HEK293 (cell line): ENCODE results near the gene GHRHR.

Experiments
- CTCF ChIA-PET: fragments of 350-600 bp; formaldehyde crosslinking; extraction: SDS; loops from one replicate; lab custom pipeline; 2021; ENCODE audit warnings: antibody characterized with exemption; lab: Yijun Ruan, JAX
- POLR2A ChIA-PET: fragments of 300-600 bp; formaldehyde crosslinking; extraction: SDS; loops from one replicate; lab custom pipeline; 2020; ENCODE audit warnings: antibody characterized with exemption, inconsistent platforms; lab: Yijun Ruan, JAX
- H3K27ac ChIP-seq: fragments of 200-500 bp; sonication (Bioruptor generic); 2 replicates; pipeline ENCODE4 v1.5.1; 2014; ENCODE audit warnings: low read depth, low read length, control low read depth, inconsistent platforms; ENCODE audit errors: extremely low read depth
- H3K36me3 ChIP-seq, 2 experiments: fragments of 200-500 bp in 1 of 2; sonication (Bioruptor generic) in 1 of 2; 1 replicate in 1 of 2; 2 replicates in 1 of 2; pipeline ENCODE4 v1.5.1; 2014 to 2017; ENCODE audit warnings: inconsistent platforms in 2 of 2, low read length in 2 of 2; ENCODE audit not compliant: control insufficient read depth in 2 of 2, insufficient read depth in 1 of 2
- H3K4me1 ChIP-seq: fragments of 200-500 bp; sonication (Bioruptor generic); 2 replicates; pipeline ENCODE4 v1.5.1; 2014; ENCODE audit warnings: mild to moderate bottlenecking, low read length, inconsistent platforms; ENCODE audit not compliant: control insufficient read depth, insufficient read depth
- H3K4me3 ChIP-seq: 2 replicates; pipeline ENCODE4 v1.5.1; 2011; ENCODE audit warnings: low read depth, mild to moderate bottlenecking, control low read depth, low read length, moderate library complexity
- H3K9me3 ChIP-seq: fragments of 200-500 bp; sonication (Bioruptor generic); 2 replicates; pipeline ENCODE4 v1.5.1; 2014; ENCODE audit warnings: low read depth, low read length, inconsistent platforms; ENCODE audit not compliant: control insufficient read depth, insufficient read depth
- BCL11A ChIP-seq: fragments of 450-650 bp; formaldehyde crosslinking; IDR thresholded peaks from 2 replicates; pipeline ENCODE4 v1.5.1; 2016; ENCODE audit warnings: low read depth, missing biosample characterization, missing genetic modification characterization
- BCL11B ChIP-seq: fragments of 450-650 bp; formaldehyde crosslinking; IDR thresholded peaks from 2 replicates; pipeline ENCODE4 v1.5.1; 2016; ENCODE audit warnings: low read depth, missing biosample characterization, missing genetic modification characterization
- GLIS1 ChIP-seq: fragments of 450-650 bp; formaldehyde crosslinking; IDR thresholded peaks from 2 replicates; pipeline ENCODE4 v1.5.1; 2016; ENCODE audit warnings: missing biosample characterization, missing genetic modification characterization
- HIC1 ChIP-seq: fragments of 450-650 bp; formaldehyde crosslinking; IDR thresholded peaks from 2 replicates; pipeline ENCODE4 v1.5.1; 2016; ENCODE audit warnings: missing biosample characterization, missing genetic modification characterization
- PRDM4 ChIP-seq: fragments of 450-650 bp; formaldehyde crosslinking; IDR thresholded peaks from 2 replicates; pipeline ENCODE4 v1.5.1; 2017; ENCODE audit warnings: missing biosample characterization, missing genetic modification characterization
- SCRT2 ChIP-seq: fragments of 450-650 bp; formaldehyde crosslinking; IDR thresholded peaks from 2 replicates; pipeline ENCODE4 v1.5.1; 2016; ENCODE audit warnings: missing biosample characterization, missing genetic modification characterization
- YY1 ChIP-seq: fragments of 450-650 bp; formaldehyde crosslinking; IDR thresholded peaks from 2 replicates; pipeline ENCODE4 v1.5.1; 2018; ENCODE audit warnings: missing biosample characterization, missing genetic modification characterization
- ZBTB1 ChIP-seq: fragments of 450-650 bp; formaldehyde crosslinking; IDR thresholded peaks from 2 replicates; pipeline ENCODE4 v1.5.1; 2016; ENCODE audit warnings: missing biosample characterization, missing genetic modification characterization
- ZNF138 ChIP-seq: fragments of 450-650 bp; formaldehyde crosslinking; IDR thresholded peaks from 2 replicates; pipeline ENCODE4 v1.5.1; 2016; ENCODE audit warnings: missing biosample characterization, missing genetic modification characterization, borderline replicate concordance
- ZNF140 ChIP-seq: fragments of 450-650 bp; formaldehyde crosslinking; IDR thresholded peaks from 2 replicates; pipeline ENCODE4 v1.5.1; 2016; ENCODE audit warnings: missing biosample characterization, missing genetic modification characterization
- ZNF169 ChIP-seq: fragments of 450-650 bp; formaldehyde crosslinking; IDR thresholded peaks from 2 replicates; pipeline ENCODE4 v1.5.1; 2016; ENCODE audit warnings: missing biosample characterization, missing genetic modification characterization
- ZNF184 ChIP-seq: fragments of 450-650 bp; IDR thresholded peaks from 2 replicates; pipeline ENCODE4 v1.5.1; 2018; ENCODE audit warnings: missing biosample characterization, mild to moderate bottlenecking, missing genetic modification characterization
- ZNF211 ChIP-seq: fragments of 450-650 bp; formaldehyde crosslinking; IDR thresholded peaks from 2 replicates; pipeline ENCODE4 v1.5.1; 2016; ENCODE audit warnings: low read depth, missing biosample characterization, missing genetic modification characterization
- ZNF302 ChIP-seq: fragments of 450-650 bp; formaldehyde crosslinking; IDR thresholded peaks from 2 replicates; pipeline ENCODE4 v1.5.1; 2016; ENCODE audit warnings: missing biosample characterization, missing genetic modification characterization, low read depth
- ZNF426 ChIP-seq: fragments of 450-650 bp; formaldehyde crosslinking; IDR thresholded peaks from 2 replicates; pipeline ENCODE4 v1.5.1; 2017; ENCODE audit warnings: missing biosample characterization, missing genetic modification characterization, mild to moderate bottlenecking, inconsistent platforms, moderate library complexity
- ZNF48 ChIP-seq: fragments of 450-650 bp; formaldehyde crosslinking; IDR thresholded peaks from 2 replicates; pipeline ENCODE4 v1.5.1; 2016; ENCODE audit warnings: missing biosample characterization, missing genetic modification characterization
- ZNF501 ChIP-seq: fragments of 450-650 bp; formaldehyde crosslinking; IDR thresholded peaks from 2 replicates; pipeline ENCODE4 v1.5.1; 2016; ENCODE audit warnings: missing biosample characterization, missing genetic modification characterization
- ZNF521 ChIP-seq: fragments of 450-650 bp; formaldehyde crosslinking; IDR thresholded peaks from 2 replicates; pipeline ENCODE4 v1.5.1; 2017; ENCODE audit warnings: missing biosample characterization, mild to moderate bottlenecking, missing genetic modification characterization
- ZNF529 ChIP-seq: fragments of 450-650 bp; formaldehyde crosslinking; IDR thresholded peaks from 2 replicates; pipeline ENCODE4 v1.5.1; 2017; ENCODE audit warnings: missing genetic modification characterization, missing biosample characterization; ENCODE audit not compliant: insufficient replicate concordance
- ZNF558 ChIP-seq: fragments of 450-650 bp; formaldehyde crosslinking; IDR thresholded peaks from 2 replicates; pipeline ENCODE4 v1.5.1; 2016; ENCODE audit warnings: missing biosample characterization, missing genetic modification characterization
- ZNF610 ChIP-seq: fragments of 450-650 bp; formaldehyde crosslinking; IDR thresholded peaks from 2 replicates; pipeline ENCODE4 v1.5.1; 2016; ENCODE audit warnings: missing biosample characterization, missing genetic modification characterization, borderline replicate concordance
- ZNF747 ChIP-seq: fragments of 450-650 bp; formaldehyde crosslinking; IDR thresholded peaks from 2 replicates; pipeline ENCODE4 v1.5.1; 2016; ENCODE audit warnings: missing biosample characterization, missing genetic modification characterization
- ZNF785 ChIP-seq: fragments of 450-650 bp; formaldehyde crosslinking; IDR thresholded peaks from 2 replicates; pipeline ENCODE4 v1.5.1; 2016; ENCODE audit warnings: missing biosample characterization, missing genetic modification characterization
- ZSCAN18 ChIP-seq: fragments of 450-650 bp; formaldehyde crosslinking; IDR thresholded peaks from 2 replicates; pipeline ENCODE4 v1.5.1; 2016; ENCODE audit warnings: missing biosample characterization, missing genetic modification characterization
- TF ChIP-seq, protein P1 (sequence below): fragments of 450-650 bp; formaldehyde crosslinking; IDR thresholded peaks from 2 replicates; pipeline ENCODE4 v1.5.1; 2016; ENCODE audit warnings: missing biosample characterization, missing genetic modification characterization
- TF ChIP-seq, protein P2 (sequence below): fragments of 450-650 bp; formaldehyde crosslinking; IDR thresholded peaks from 2 replicates; pipeline ENCODE4 v1.5.1; 2016; ENCODE audit warnings: missing biosample characterization, missing genetic modification characterization

GHRHR gene

GRCh38 chr7:31020161-31020560, 56.4 kb downstream of the GHRHR start:
- no peaks in the 10 kb centered on the region for H3K36me3 ChIP-seq
- CTCF ChIA-PET: interaction anchor here (1.0 kb wide), 1 partner anchor 82 kb away, joined by 3 read pairs; no protein-coding TSS in a partner anchor
- no peak overlapping the region for H3K4me3 ChIP-seq
- no peaks in the 10 kb centered on the region for H3K9me3 ChIP-seq
- TF ChIP-seq GLIS1 (tag by site-specific recombination): no peak
- TF ChIP-seq BCL11B (tag by site-specific recombination): no peak
- no peak for TF ChIP-seq BCL11A (tag by site-specific recombination)
- TF ChIP-seq ZNF785 (tag by site-specific recombination): no peak
- no peak for TF ChIP-seq ZNF211 (tag by site-specific recombination)
- no peak for TF ChIP-seq ZNF138 (tag by site-specific recombination)
- TF ChIP-seq ZSCAN18: no peak
- TF ChIP-seq ZNF302 (tag by site-specific recombination): no peak
- no peak for TF ChIP-seq ZNF48 (tag by site-specific recombination)
- TF ChIP-seq YY1: no peak
- no peak for TF ChIP-seq ZNF169 (tag by site-specific recombination)
- no peak for TF ChIP-seq ZNF610 (tag by site-specific recombination)
- TF ChIP-seq ZNF501 (tag by site-specific recombination): no peak
- TF ChIP-seq ZBTB1 (tag by site-specific recombination): no peak
- no peak for TF ChIP-seq ZNF529 (tag by site-specific recombination)
- TF ChIP-seq PRDM4 (tag by site-specific recombination): no peak
- TF ChIP-seq ZNF140 (tag by site-specific recombination): no peak
- no peak for TF ChIP-seq ZNF521
- POLR2A ChIA-PET: no interaction called here
- no peaks in the 10 kb centered on the region for H3K4me1 ChIP-seq
- no peak overlapping the region for H3K27ac ChIP-seq

GRCh38 chr7:31020652-31021051, 56.9 kb downstream of the GHRHR start:
- no peaks in the 10 kb centered on the region for H3K9me3 ChIP-seq
- ChIA-PET CTCF (interaction anchor here (1.3 kb wide), 1 partner anchor 37 kb away, joined by 3 read pairs; no protein-coding TSS in a partner anchor), POLR2A (no interaction called here)
- no peak overlapping the region for H3K4me3 ChIP-seq
- H3K27ac ChIP-seq: no peak overlapping the region
- H3K4me1 ChIP-seq: no peaks in the 10 kb centered on the region
- no peaks in the 10 kb centered on the region for H3K36me3 ChIP-seq
- TF ChIP-seq, protein P1, sequence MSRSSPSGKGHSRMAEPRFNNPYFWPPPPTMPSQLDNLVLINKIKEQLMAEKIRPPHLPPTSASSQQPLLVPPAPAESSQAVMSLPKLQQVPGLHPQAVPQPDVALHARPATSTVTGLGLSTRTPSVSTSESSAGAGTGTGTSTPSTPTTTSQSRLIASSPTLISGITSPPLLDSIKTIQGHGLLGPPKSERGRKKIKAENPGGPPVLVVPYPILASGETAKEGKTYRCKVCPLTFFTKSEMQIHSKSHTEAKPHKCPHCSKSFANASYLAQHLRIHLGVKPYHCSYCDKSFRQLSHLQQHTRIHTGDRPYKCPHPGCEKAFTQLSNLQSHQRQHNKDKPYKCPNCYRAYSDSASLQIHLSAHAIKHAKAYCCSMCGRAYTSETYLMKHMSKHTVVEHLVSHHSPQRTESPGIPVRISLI: no peak
- TF ChIP-seq, protein P2, sequence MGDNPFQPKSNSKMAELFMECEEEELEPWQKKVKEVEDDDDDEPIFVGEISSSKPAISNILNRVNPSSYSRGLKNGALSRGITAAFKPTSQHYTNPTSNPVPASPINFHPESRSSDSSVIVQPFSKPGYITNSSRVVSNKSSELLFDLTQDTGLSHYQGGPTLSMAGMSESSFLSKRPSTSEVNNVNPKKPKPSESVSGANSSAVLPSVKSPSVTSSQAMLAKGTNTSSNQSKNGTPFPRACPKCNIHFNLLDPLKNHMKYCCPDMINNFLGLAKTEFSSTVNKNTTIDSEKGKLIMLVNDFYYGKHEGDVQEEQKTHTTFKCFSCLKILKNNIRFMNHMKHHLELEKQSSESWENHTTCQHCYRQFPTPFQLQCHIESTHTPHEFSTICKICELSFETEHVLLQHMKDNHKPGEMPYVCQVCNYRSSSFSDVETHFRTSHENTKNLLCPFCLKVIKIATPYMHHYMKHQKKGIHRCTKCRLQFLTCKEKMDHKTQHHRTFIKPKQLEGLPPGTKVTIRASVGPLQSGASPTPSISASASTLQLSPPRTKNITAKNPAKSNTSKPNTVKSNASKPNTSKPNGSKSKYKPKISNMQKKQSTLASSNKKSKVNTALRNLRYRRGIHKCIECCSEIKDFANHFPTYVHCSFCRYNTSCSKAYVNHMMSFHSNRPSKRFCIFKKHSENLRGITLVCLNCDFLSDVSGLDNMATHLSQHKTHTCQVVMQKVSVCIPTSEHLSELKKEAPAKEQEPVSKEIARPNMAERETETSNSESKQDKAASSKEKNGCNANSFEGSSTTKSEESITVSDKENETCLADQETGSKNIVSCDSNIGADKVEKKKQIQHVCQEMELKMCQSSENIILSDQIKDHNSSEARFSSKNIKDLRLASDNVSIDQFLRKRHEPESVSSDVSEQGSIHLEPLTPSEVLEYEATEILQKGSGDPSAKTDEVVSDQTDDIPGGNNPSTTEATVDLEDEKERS (tag by site-specific recombination): no peak
- no peak for TF ChIP-seq ZNF426
- no peak for TF ChIP-seq ZNF558 (tag by site-specific recombination)
- no peak for TF ChIP-seq SCRT2 (tag by site-specific recombination)
- no peak for TF ChIP-seq ZNF747 (tag by site-specific recombination)
- TF ChIP-seq ZNF184 (tag by site-specific recombination): no peak
- no peak for TF ChIP-seq HIC1
